ENCODE results near the gene ACSL5.

ACSL5 gene

GRCh38 chr10:112373912-112374338 is at the start of gene ACSL5:
Gene ACSL5 (plus strand): TSS chr10:112374116. CDS start chr10:112394947, 20,831 bp downstream.
- DNase-seq (ENCODE audit: low spot score): no peak

GRCh38 chr10:112327678-112328077 is 46.2 kb upstream of the ACSL5 start:
- no peak for DNase-seq (ENCODE audit: low spot score)

GRCh38 chr10:112330162-112330561 is 43.8 kb upstream of the ACSL5 start:
- no peak for DNase-seq (ENCODE audit: low spot score)

- DNase-seq (ENCODE audit: low spot score): no peak
Measured at GRCh38 chr10:112330607-112331160, 43.2 kb upstream of the ACSL5 start.

- no peak for DNase-seq (ENCODE audit: low spot score)
Measured at GRCh38 chr10:112332022-112332421, 41.9 kb upstream of the ACSL5 start.

- DNase-seq (ENCODE audit: low spot score): no peak
Measured at GRCh38 chr10:112332509-112333228, 41.2 kb upstream of the ACSL5 start.

GRCh38 chr10:112333452-112333851 is 40.5 kb upstream of the ACSL5 start:
- DNase-seq (ENCODE audit: low spot score): no peak

- DNase-seq (ENCODE audit: low spot score): no peak
Measured at GRCh38 chr10:112335111-112335867, 38.6 kb upstream of the ACSL5 start.

GRCh38 chr10:112335868-112336265 is 38.0 kb upstream of the ACSL5 start:
- no peak for DNase-seq (ENCODE audit: low spot score)

- DNase-seq (ENCODE audit: low spot score): no peak
Measured at GRCh38 chr10:112336556-112337201, 37.2 kb upstream of the ACSL5 start.

- no peak for DNase-seq (ENCODE audit: low spot score)
Measured at GRCh38 chr10:112338957-112339356, 35.0 kb upstream of the ACSL5 start.

- DNase-seq (ENCODE audit: low spot score): no peak
Measured at GRCh38 chr10:112340601-112341000, 33.3 kb upstream of the ACSL5 start.

- no peak for DNase-seq (ENCODE audit: low spot score)
Measured at GRCh38 chr10:112343056-112343806, 30.7 kb upstream of the ACSL5 start.

GRCh38 chr10:112344261-112344660 is 29.7 kb upstream of the ACSL5 start:
- DNase-seq (ENCODE audit: low spot score): no peak

GRCh38 chr10:112345202-112345601 is 28.7 kb upstream of the ACSL5 start:
- DNase-seq (ENCODE audit: low spot score): no peak

GRCh38 chr10:112345743-112346142 is 28.2 kb upstream of the ACSL5 start:
- DNase-seq (ENCODE audit: low spot score): no peak

GRCh38 chr10:112346774-112347173 is 27.1 kb upstream of the ACSL5 start:
- DNase-seq (ENCODE audit: low spot score): no peak

- DNase-seq (ENCODE audit: low spot score): no peak
Measured at GRCh38 chr10:112347709-112348671, 25.9 kb upstream of the ACSL5 start.

GRCh38 chr10:112348759-112349158 is 25.2 kb upstream of the ACSL5 start:
- no peak for DNase-seq (ENCODE audit: low spot score)

GRCh38 chr10:112349521-112350085 is 24.3 kb upstream of the ACSL5 start:
- DNase-seq (ENCODE audit: low spot score): no peak

Measured in hematopoietic multipotent progenitor cell treated with erythropoietin and hydrocortisone succinate and interleukin-3 and kit ligand, for 17 days (in vitro differentiated cells).